Hematopoietic multipotent progenitor cell (in vitro differentiated cells): Measurements from ENCODE around the gene ARHGEF37. TPM values are rescaled to one million over a fixed set of nuclear protein-coding genes. Genes with fewer than 3 reads are reported as not detected.
"Not testable (repeated sequence)": the region's sequence is repeated elsewhere in the genome, so short reads cannot be mapped to it uniquely, and the experiment has no call there.

Experiments
- DNase-seq, 3 donors: peaks; one replicate each; pipeline ENCODE4 v3.0.0-alpha.2; 2011 to 2015; ENCODE audit warnings: low read depth in 2 of 3, low spot score in 2 of 3
- total RNA-seq: library from RNA; depleted of rRNA; stranded (reverse); fragments of >200 nt; gene quantifications from one replicate; pipeline ENCODE4 v1.2.3, GENCODE V29; 2012

The ARHGEF37 gene
- total RNA-seq, 1 donor: 0.27 TPM

GRCh38 chr5:149643781-149644180 is 62.5 kb downstream of the ARHGEF37 start:
- no peak for DNase-seq

- no peak for DNase-seq
These were observed 63.3 kb downstream of the ARHGEF37 start for GRCh38 chr5:149644629-149645028.

- DNase-seq: no peak
These were observed 63.9 kb downstream of the ARHGEF37 start for GRCh38 chr5:149645236-149645635.

- no peak for DNase-seq
These were observed 64.4 kb downstream of the ARHGEF37 start for GRCh38 chr5:149645725-149646124.

- no peak for DNase-seq
These were observed 65.3 kb downstream of the ARHGEF37 start for GRCh38 chr5:149646564-149646963.

- no peak for DNase-seq
These were observed 66.0 kb downstream of the ARHGEF37 start for GRCh38 chr5:149647334-149647733.

GRCh38 chr5:149648464-149649393 is 67.4 kb downstream of the ARHGEF37 start:
- peak in 1 of 3 donors; percentile 32 for DNase-seq

GRCh38 chr5:149649730-149650129 is 68.4 kb downstream of the ARHGEF37 start:
- not testable (repeated sequence) for DNase-seq

GRCh38 chr5:149651686-149652085 is 70.4 kb downstream of the ARHGEF37 start:
- peak in 1 of 3 donors; percentile 66 for DNase-seq

GRCh38 chr5:149652697-149653096 is 71.4 kb downstream of the ARHGEF37 start:
- no peak for DNase-seq

- no peak for DNase-seq
These were observed 72.9 kb downstream of the ARHGEF37 start for GRCh38 chr5:149654231-149654630.

- DNase-seq: no peak
These were observed 73.7 kb downstream of the ARHGEF37 start for GRCh38 chr5:149654883-149655505.

GRCh38 chr5:149656576-149657182 is 75.4 kb downstream of the ARHGEF37 start:
- no peak for DNase-seq

- no peak for DNase-seq
These were observed 76.0 kb downstream of the ARHGEF37 start for GRCh38 chr5:149657324-149657723.

- DNase-seq: no peak
These were observed 77.0 kb downstream of the ARHGEF37 start for GRCh38 chr5:149658299-149658698.

GRCh38 chr5:149664083-149664482 is 82.8 kb downstream of the ARHGEF37 start:
- no peak for DNase-seq

- DNase-seq: no peak
These were observed 83.5 kb downstream of the ARHGEF37 start for GRCh38 chr5:149664666-149665415.

GRCh38 chr5:149665416-149666175 is 84.3 kb downstream of the ARHGEF37 start:
- no peak for DNase-seq

GRCh38 chr5:149666212-149666852 is 85.0 kb downstream of the ARHGEF37 start:
- DNase-seq: no peak
